CD4-positive, alpha-beta memory T cell (primary cell): ENCODE data around the gene ZNF784. TPM values are rescaled to one million over a fixed set of nuclear protein-coding genes. Genes with fewer than 3 reads are reported as not detected.

ENCODE experiments used
- CTCF ChIA-PET: fragments of 350-600 bp; sonication (Branson Sonifier 250); formaldehyde crosslinking; loops from one replicate; lab custom pipeline; 2021; ENCODE audit warnings: inconsistent platforms; ENCODE audit not compliant: partially characterized antibody; lab: Charles Lee
- POLR2A ChIA-PET: fragments of 350-600 bp; sonication (Branson Sonifier 250); formaldehyde crosslinking; loops from one replicate; lab custom pipeline; 2021; ENCODE audit not compliant: partially characterized antibody; lab: Charles Lee
- DNase-seq, 5 donors: peaks; one replicate each; pipeline versions ENCODE4 v3.0.0 to v3.0.0-alpha.2; 2020 to 2022; ENCODE audit warnings: mixed read lengths in 1 of 5
- H3K27ac ChIP-seq: one replicate; pipeline ENCODE4 v1.7.0; 2013; ENCODE audit warnings: low read depth, low read length
- H3K27me3 ChIP-seq: 2 replicates; pipeline ENCODE4 v1.7.0; 2013; ENCODE audit warnings: mild to moderate bottlenecking, low read length, moderate library complexity; ENCODE audit not compliant: insufficient read depth
- H3K36me3 ChIP-seq: 2 replicates; pipeline ENCODE4 v1.7.0; 2013; ENCODE audit warnings: mild to moderate bottlenecking, low read length, moderate library complexity; ENCODE audit not compliant: insufficient read depth
- H3K4me1 ChIP-seq: 2 replicates; pipeline ENCODE4 v1.7.0; 2013; ENCODE audit warnings: mild to moderate bottlenecking, low read length, moderate library complexity; ENCODE audit not compliant: insufficient read depth
- H3K4me3 ChIP-seq, 2 donors: one replicate each; pipeline ENCODE4 v1.7.0; 2013; ENCODE audit warnings: low read length in 2 of 2, mild to moderate bottlenecking in 1 of 2
- H3K9me3 ChIP-seq, 2 donors: one replicate each; pipeline ENCODE4 v1.7.0; 2013; ENCODE audit warnings: low read length in 2 of 2, control low read depth in 1 of 2; ENCODE audit not compliant: control insufficient read depth in 1 of 2
- H3K27ac Mint-ChIP-seq, 7 donors: one replicate each; pipeline ENCODE4 v1.8.0; 2020 to 2021; ENCODE audit warnings: mixed read lengths in 7 of 7, mild to moderate bottlenecking in 6 of 7, inconsistent platforms in 3 of 7, moderate library complexity in 3 of 7
- H3K27me3 Mint-ChIP-seq, 2 donors: one replicate each; pipeline ENCODE4 v1.8.0; 2020 to 2021; ENCODE audit warnings: mixed read lengths in 2 of 2
- H3K36me3 Mint-ChIP-seq, 2 donors: one replicate each; pipeline ENCODE4 v1.8.0; 2020 to 2021; ENCODE audit warnings: mixed read lengths in 2 of 2, inconsistent platforms in 1 of 2, mild to moderate bottlenecking in 1 of 2
- H3K4me1 Mint-ChIP-seq, 4 donors: one replicate each; pipeline ENCODE4 v1.8.0; 2020 to 2021; ENCODE audit warnings: mixed read lengths in 4 of 4, mild to moderate bottlenecking in 1 of 4
- H3K4me3 Mint-ChIP-seq, 8 donors: one replicate each; pipeline ENCODE4 v1.8.0; 2020 to 2021; ENCODE audit warnings: mixed read lengths in 8 of 8, mild to moderate bottlenecking in 7 of 8, moderate library complexity in 6 of 8, inconsistent platforms in 3 of 8
- H3K9me3 Mint-ChIP-seq, 8 donors: one replicate each; pipeline ENCODE4 v1.8.0; 2020 to 2021; ENCODE audit warnings: mixed read lengths in 8 of 8, mild to moderate bottlenecking in 5 of 8, inconsistent platforms in 3 of 8, moderate library complexity in 1 of 8
- intact Hi-C: fragments of 100-400 bp; cut with micrococcal nuclease; formaldehyde crosslinking; loops from one replicate; pipeline ENCODE4 v1.15.1; 2023
- polyA plus RNA-seq, 2 donors: library from polyadenylated mRNA; unstranded; fragments of 300-500 nt; fragmentation: Illumina TruSeq; gene quantifications; one replicate each; pipeline ENCODE4 v1.2.3, GENCODE V29; 2021
- total RNA-seq, 2 experiments: library from RNA; stranded (reverse); gene quantifications; one replicate each; pipeline ENCODE4 v1.2.3, GENCODE V29; 2021

Gene ZNF784
- total and polyA plus RNA-seq, 4 experiments from 2014 or later: 1.7 to 7.4 (median 4.7) TPM

DNA sequence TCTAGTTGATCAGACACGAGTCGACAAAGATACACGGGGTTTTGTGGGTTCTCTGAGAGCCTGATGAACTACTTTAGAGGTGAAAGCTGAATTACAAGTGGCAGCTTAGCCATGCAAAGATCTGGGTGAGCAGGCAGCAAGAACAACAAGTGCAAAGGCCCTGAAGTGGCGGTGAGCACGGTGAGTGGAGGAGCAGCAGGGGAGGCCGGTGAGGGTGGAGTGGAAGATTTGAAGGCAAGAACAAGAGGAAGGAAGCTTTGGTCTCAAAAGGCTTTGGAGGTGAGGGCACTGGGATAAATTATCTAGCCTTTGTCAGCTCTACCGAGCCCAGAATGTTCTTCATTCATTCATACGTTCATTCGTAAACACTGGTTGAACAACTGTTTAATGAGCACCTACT is 17.5 kb downstream of the ZNF784 start:
- ChIA-PET POLR2A (interaction anchor here (0.7 to 4.7 kb wide), 17 partner anchors 10 to 489 kb away, joined by 3 to 67 read pairs (median 5); partner anchors contain the start of genes KMT5C, PPP1R12C, U2AF2 and ZNF579), CTCF (interaction anchor here (0.6 to 3.8 kb wide), 21 partner anchors 12 to 466 kb away, joined by 3 to 94 read pairs (median 5); partner anchors contain the start of genes ZNF628 and ZNF784)
- Histone ChIP-seq H3K27me3 (no peaks in the 10 kb centered on the region), H3K4me3 (no peak overlapping the region), H3K9me3 (no peaks in the 10 kb centered on the region), H3K27ac (peak overlapping the region; percentile 88), H3K36me3 (peaks cover 5% of the 10 kb centered on the region), H3K4me1 (peaks cover 29% of the 10 kb centered on the region)
- peak in 1 of 5 donors; percentile 27 for DNase-seq
- peaks cover 0 to 2% (median 0%) of the 10 kb centered on the region in 8 donors for H3K9me3 Mint-ChIP-seq
- H3K4me1 Mint-ChIP-seq: peaks cover 37 to 73% (median 48%) of the 10 kb centered on the region in 4 donors
- intact Hi-C loops: loop anchor here (1.0 to 5.0 kb wide), 2 partner anchors 35 to 90 kb away; partner anchors contain the start of genes ZNF580 and ZNF581
- H3K36me3 Mint-ChIP-seq: peaks cover 10 to 51% of the 10 kb centered on the region in 2 donors
- no peaks in the 10 kb centered on the region for H3K27me3 Mint-ChIP-seq
- peak overlapping the region; percentile 28 to 99 (median 97) for H3K27ac Mint-ChIP-seq
- peak overlapping the region in 6 of 8 donors; percentile 40 to 99 (median 95) for H3K4me3 Mint-ChIP-seq

DNA sequence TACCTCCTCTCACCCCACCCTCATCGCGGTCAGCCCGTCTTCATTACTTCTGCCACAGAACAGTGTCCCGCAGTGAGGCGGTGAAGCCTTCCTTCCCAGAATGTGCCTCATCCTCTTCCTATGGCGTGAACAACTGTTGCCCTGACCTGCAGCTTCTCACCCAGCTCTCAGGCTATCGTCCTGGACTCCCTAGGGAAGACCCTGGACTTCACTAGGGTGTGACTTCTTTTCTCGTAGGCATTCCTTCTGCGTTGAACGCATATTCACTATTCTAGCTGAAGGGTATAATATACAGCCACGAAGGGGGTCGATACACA is 17.9 kb downstream of the ZNF784 start:
- H3K9me3 Mint-ChIP-seq: peaks cover 0 to 2% (median 0%) of the 10 kb centered on the region in 8 donors
- H3K4me1 Mint-ChIP-seq: peaks cover 40 to 75% (median 49%) of the 10 kb centered on the region in 4 donors
- Histone ChIP-seq H3K9me3 (no peaks in the 10 kb centered on the region), H3K36me3 (peaks cover 1% of the 10 kb centered on the region), H3K4me3 (peak overlapping the region in 1 of 2 donors; percentile 83), H3K27me3 (no peaks in the 10 kb centered on the region), H3K4me1 (peaks cover 33% of the 10 kb centered on the region), H3K27ac (peak overlapping the region; percentile 88)
- POLR2A ChIA-PET: interaction anchor here (0.7 to 4.7 kb wide), 20 partner anchors 10 to 489 kb away, joined by 3 to 67 read pairs (median 4); partner anchors contain the start of genes ISOC2, KMT5C, PPP1R12C and U2AF2
- DNase-seq: no peak
- peak overlapping the region; percentile 94 to 99 (median 97) for H3K27ac Mint-ChIP-seq
- intact Hi-C loops: loop anchor here (1.0 to 5.0 kb wide), 2 partner anchors 36 to 89 kb away; partner anchors contain the start of genes ZNF580 and ZNF581
- peak overlapping the region; percentile 93 to 99 (median 96) for H3K4me3 Mint-ChIP-seq
- H3K36me3 Mint-ChIP-seq: peaks cover 10 to 50% of the 10 kb centered on the region in 2 donors
- no peaks in the 10 kb centered on the region for H3K27me3 Mint-ChIP-seq
- CTCF ChIA-PET: interaction anchor here (0.6 to 3.8 kb wide), 22 partner anchors 11 to 466 kb away, joined by 3 to 94 read pairs (median 5); partner anchors contain the start of genes ZNF628 and ZNF784

DNA sequence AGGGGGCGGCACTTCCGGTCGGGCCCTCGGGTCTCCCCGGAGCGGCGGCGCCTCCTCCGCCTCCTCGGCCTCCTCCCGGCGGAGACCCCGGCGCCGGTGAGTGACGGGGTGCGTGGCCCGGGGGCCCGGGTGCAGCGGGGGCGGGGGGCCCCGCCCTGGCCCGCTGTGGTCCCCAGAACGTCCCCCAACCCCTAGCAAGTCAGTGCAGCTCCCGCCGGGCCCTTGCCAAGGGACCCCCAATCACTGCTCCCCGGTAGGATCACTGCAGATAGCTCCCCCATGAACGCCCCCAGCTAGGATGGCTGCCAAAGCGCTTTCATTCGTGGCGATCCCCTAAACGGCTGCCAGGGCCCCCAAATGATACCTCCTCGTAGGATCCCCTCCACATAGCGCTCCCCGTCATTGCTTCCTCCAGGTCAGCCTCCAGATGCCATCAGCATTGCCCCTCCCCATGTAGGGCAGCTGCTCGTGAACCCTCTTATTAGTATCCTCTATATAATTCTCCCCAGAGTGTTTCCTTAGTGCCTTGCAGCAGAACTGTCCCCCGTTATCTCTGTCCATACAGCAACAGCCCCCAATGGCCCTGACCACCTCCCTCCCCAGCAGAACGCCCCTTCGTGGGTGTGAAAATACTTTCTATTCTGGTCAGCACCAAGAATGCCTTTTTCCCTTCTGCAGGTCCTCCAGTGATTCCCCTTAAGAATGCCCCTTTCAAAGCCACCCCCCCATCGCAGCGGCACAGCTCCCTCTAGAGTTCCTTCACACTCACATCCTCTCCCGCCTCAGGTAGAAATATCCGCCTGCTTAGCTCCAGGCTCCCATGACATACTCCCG is 18.5 kb downstream of the ZNF784 start, which contains the start of gene ZNF865:
Gene ZNF865 (plus strand): TSS at position 11 of the 834 bp plus-strand sequence. CDS start 7,972 bp downstream, outside the sequence.
- Histone ChIP-seq H3K27me3 (no peaks in the 10 kb centered on the region), H3K4me3 (peak within 1 kb of the TSS; percentile 83 to 98), H3K36me3 (no peaks in the 10 kb centered on the region), H3K9me3 (no peaks in the 10 kb centered on the region), H3K27ac (peak within 1 kb of the TSS; percentile 88), H3K4me1 (peaks cover 39% of the 10 kb centered on the region)
- POLR2A ChIA-PET: interaction anchor here (0.7 to 4.7 kb wide), 19 partner anchors 9 to 488 kb away, joined by 3 to 67 read pairs (median 3); partner anchors contain the start of genes ISOC2, KMT5C, PPP1R12C and U2AF2
- peaks cover 44 to 77% (median 51%) of the 10 kb centered on the region in 4 donors for H3K4me1 Mint-ChIP-seq
- peak; percentile 63 to 80 (median 68) for DNase-seq
- peaks cover 0 to 2% (median 0%) of the 10 kb centered on the region in 8 donors for H3K9me3 Mint-ChIP-seq
- CTCF ChIA-PET: interaction anchor here (0.6 to 3.8 kb wide), 23 partner anchors 10 to 465 kb away, joined by 3 to 94 read pairs (median 5); partner anchors contain the start of genes ZNF628 and ZNF784
- intact Hi-C loops: loop anchor here (1.0 to 5.0 kb wide), 6 partner anchors 18 to 535 kb away; partner anchors contain the start of genes ZNF444, ZNF580, ZNF581 and ZNF784
- peak within 1 kb of the TSS; percentile 94 to 99 (median 97) for H3K27ac Mint-ChIP-seq
- H3K36me3 Mint-ChIP-seq: peaks cover 10 to 47% of the 10 kb centered on the region in 2 donors
- peak within 1 kb of the TSS; percentile 93 to 99 (median 96) for H3K4me3 Mint-ChIP-seq
- H3K27me3 Mint-ChIP-seq: no peaks in the 10 kb centered on the region

DNA sequence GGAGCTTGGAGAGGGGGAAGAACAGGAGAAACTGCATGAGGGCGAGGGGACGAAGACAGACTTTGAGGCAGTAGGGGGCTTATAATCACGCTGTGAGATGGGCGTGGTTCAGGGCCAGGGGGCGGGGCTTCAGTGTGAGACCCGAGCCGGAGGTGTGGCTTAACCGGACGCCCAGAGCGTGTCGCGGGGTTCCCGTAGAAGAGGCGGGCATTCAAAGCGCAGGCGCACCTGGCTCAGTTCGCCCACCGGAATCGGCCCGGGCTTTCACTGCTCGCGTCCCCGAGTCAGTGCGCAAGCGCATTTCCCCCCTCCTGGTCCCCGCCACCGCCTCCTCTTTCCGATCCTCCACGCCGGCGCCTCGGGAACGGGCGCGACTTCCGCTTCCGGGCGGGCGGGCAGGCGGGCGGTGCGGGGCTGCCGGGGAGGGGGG is 19.1 kb downstream of the ZNF784 start:
- Mint-ChIP-seq H3K9me3 (peaks cover 0 to 2% (median 0%) of the 10 kb centered on the region in 8 donors), H3K27ac (peak overlapping the region; percentile 83 to 97 (median 94)), H3K36me3 (peaks cover 10 to 42% of the 10 kb centered on the region in 2 donors), H3K27me3 (no peaks in the 10 kb centered on the region), H3K4me3 (peak overlapping the region; percentile 79 to 93 (median 84)), H3K4me1 (peaks cover 41 to 73% (median 48%) of the 10 kb centered on the region in 4 donors)
- Histone ChIP-seq H3K27ac (peak overlapping the region; percentile 88), H3K9me3 (no peaks in the 10 kb centered on the region), H3K36me3 (no peaks in the 10 kb centered on the region), H3K4me3 (peak overlapping the region; percentile 43 to 83), H3K27me3 (no peaks in the 10 kb centered on the region), H3K4me1 (peaks cover 42% of the 10 kb centered on the region)
- POLR2A ChIA-PET: interaction anchor here (1.1 to 4.7 kb wide), 11 partner anchors 20 to 266 kb away, joined by 3 to 67 read pairs (median 10); partner anchors contain the start of genes ISOC2, KMT5C, U2AF2 and ZNF579
- intact Hi-C loops: loop anchor here (1.0 to 5.0 kb wide), 5 partner anchors 18 to 536 kb away; partner anchors contain the start of genes ZNF444, ZNF580, ZNF581 and ZNF784
- DNase-seq: peak; percentile 95 to 98 (median 97)
- CTCF ChIA-PET: interaction anchor here (0.7 to 3.8 kb wide), 15 partner anchors 10 to 129 kb away, joined by 3 to 94 read pairs (median 9); partner anchors contain the start of genes ZNF628 and ZNF784

DNA sequence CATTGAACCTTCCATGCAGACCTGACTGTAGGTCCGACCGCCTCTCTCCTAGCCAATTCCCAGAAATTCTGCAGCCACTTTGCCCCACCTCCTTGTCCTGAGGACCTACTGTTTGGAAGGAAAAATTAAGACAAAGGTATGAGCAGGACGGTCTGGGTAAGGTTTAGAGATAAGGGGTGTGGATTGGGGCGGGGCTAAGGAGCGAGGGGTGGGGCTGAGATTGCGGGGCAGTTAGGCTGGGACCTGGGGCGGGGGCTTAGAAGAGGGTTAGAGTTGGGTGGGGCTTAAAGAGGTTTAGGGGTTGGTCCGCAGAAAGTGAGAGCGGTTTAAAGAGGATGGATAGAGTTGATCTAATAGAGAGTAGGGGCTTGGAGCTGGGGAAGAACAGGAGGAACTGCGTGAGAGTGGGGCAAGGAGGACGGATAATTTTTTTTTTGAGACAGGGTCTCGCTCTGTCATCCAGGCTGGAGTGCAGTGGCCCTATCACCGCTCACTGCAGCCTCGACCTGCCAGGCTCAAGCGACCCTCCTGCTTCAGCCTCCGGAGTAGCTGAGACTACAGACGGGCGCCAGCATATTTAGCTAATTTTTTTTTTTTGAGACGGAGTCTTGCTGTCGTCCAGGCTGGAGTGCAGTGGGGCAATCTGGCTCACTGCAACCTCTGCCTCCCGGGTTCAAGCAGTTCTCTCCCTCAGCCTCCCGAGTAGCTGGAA is 20.6 kb downstream of the ZNF784 start:
- no peaks in the 10 kb centered on the region for H3K27me3 ChIP-seq
- no peak overlapping the region for H3K4me3 ChIP-seq
- H3K4me1 Mint-ChIP-seq: peaks cover 40 to 71% (median 48%) of the 10 kb centered on the region in 4 donors
- peak in 1 of 5 donors; percentile 23 for DNase-seq
- intact Hi-C loops: loop anchor here (2.0 kb wide), 1 partner anchor 537 kb away; the partner anchor contains the start of gene ZNF444
- H3K4me1 ChIP-seq: peaks cover 44% of the 10 kb centered on the region
- peak overlapping the region; percentile 31 to 74 (median 55) for H3K4me3 Mint-ChIP-seq
- H3K9me3 Mint-ChIP-seq: peaks cover 0 to 2% (median 0%) of the 10 kb centered on the region in 8 donors
- no peak overlapping the region for H3K27ac ChIP-seq
- peaks cover 8 to 41% of the 10 kb centered on the region in 2 donors for H3K36me3 Mint-ChIP-seq
- H3K27me3 Mint-ChIP-seq: no peaks in the 10 kb centered on the region
- H3K27ac Mint-ChIP-seq: peak overlapping the region in 6 of 7 donors; percentile 29 to 94 (median 58)
- no peaks in the 10 kb centered on the region for H3K36me3 ChIP-seq
- POLR2A ChIA-PET: interaction anchor here (1.1 to 4.7 kb wide), 6 partner anchors 10 to 128 kb away, joined by 3 to 67 read pairs (median 4); partner anchors contain the start of genes ZNF581 and ZNF784
- CTCF ChIA-PET: interaction anchor here (1.8 kb wide), 1 partner anchor 29 kb away, joined by 10 read pairs; no protein-coding TSS in a partner anchor
- no peaks in the 10 kb centered on the region for H3K9me3 ChIP-seq

DNA sequence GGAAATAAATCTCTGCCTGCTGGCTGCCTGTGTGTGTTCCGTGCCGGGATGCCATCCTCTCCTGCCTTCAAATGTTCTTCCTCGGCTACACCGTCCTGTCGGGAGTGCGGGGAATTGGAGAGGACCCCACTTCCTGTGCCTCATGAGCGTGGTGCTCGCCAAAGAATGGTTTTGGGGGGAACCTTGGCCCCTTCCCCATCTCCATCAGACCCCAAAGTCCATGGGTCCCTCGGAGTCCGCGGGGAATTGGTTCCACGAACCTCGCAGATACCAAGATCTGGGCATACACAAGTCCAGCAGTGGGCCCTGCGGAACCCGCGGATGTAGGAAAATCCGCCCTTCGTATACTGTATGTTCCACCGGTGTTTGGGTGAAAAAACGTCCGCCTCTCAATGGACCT is 21.3 kb downstream of the ZNF784 start:
- ChIA-PET CTCF (interaction anchor here (1.8 kb wide), 1 partner anchor 30 kb away, joined by 10 read pairs; no protein-coding TSS in a partner anchor), POLR2A (interaction anchor here (1.6 kb wide), 1 partner anchor 9 kb away, joined by 4 read pairs; no protein-coding TSS in a partner anchor)
- Histone ChIP-seq H3K4me3 (no peak overlapping the region), H3K36me3 (no peaks in the 10 kb centered on the region), H3K4me1 (peaks cover 49% of the 10 kb centered on the region), H3K27ac (no peak overlapping the region), H3K9me3 (no peaks in the 10 kb centered on the region), H3K27me3 (no peaks in the 10 kb centered on the region)
- H3K36me3 Mint-ChIP-seq: peaks cover 9 to 40% of the 10 kb centered on the region in 2 donors
- peaks cover 40 to 69% (median 47%) of the 10 kb centered on the region in 4 donors for H3K4me1 Mint-ChIP-seq
- peak in 1 of 5 donors; percentile 19 for DNase-seq
- H3K4me3 Mint-ChIP-seq: peak overlapping the region in 4 of 8 donors; percentile 48 to 74 (median 64)
- intact Hi-C loops: no loop called here
- H3K27me3 Mint-ChIP-seq: no peaks in the 10 kb centered on the region
- peaks cover 0 to 2% (median 0%) of the 10 kb centered on the region in 8 donors for H3K9me3 Mint-ChIP-seq
- peak overlapping the region in 4 of 7 donors; percentile 29 to 94 (median 55) for H3K27ac Mint-ChIP-seq
